A673 (cell line): ENCODE measurements around the gene CTU2.

Experiments used
- EZH2 ChIP-seq: fragments of 200-600 bp; sonication (generic); IDR thresholded peaks from 2 replicates; pipeline ENCODE4 v1.6.1; 2017; ENCODE audit warnings: borderline replicate concordance, low read depth, mild to moderate bottlenecking, mixed read lengths, antibody characterized with exemption, low read length; ENCODE audit not compliant: poor library complexity, severe bottlenecking
- TF ChIP-seq, protein P1 (sequence below): fragments of 300-800, 200-600 bp; sonication (generic); conservative IDR thresholded peaks from 2 replicates; pipeline ENCODE4 v1.5.1; 2017; ENCODE audit warnings: low read depth, mild to moderate bottlenecking, antibody characterized with exemption, low read length, moderate library complexity, mixed read lengths

DNA sequence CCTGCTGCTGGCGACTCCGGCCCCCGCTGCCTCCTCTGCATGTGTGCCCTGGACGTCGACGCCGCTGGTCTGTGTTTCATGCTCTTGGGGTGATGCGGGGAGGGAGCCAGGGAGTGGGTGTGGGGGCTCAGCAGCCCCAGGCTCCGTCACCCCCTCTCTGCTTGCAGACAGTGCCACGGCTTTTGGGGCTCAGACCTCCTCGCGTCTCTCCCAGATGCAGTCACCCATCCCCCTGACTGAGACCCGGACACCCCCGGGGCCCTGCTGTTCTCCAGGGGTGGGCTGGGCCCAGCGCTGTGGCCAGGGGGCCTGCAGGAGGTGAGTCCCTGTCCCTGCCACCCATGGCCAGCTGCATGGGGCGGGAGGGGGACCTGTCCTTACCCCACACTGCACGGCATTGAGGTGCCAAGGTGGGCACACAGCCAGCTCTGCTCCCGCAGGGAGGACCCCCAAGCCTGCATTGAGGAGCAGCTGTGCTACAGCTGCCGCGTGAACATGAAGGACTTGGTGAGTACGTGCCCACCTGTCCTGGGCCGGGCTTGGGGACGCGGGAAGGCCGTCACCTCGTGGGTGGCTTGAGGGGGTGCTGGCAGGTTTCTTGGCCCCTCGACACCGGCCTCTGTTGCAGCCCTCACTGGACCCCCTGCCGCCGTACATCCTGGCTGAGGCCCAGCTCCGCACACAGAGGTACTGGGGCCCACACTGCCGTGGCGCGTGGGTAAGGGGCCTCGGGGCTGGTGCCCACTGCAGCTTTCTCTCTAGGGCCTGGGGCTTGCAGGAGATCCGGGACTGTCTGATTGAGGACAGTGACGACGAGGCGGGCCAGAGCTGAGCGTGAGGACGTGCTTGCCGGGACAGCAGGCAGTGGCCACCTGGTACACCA is 8.4 kb downstream of the CTU2 start:
- TF ChIP-seq, protein P1, sequence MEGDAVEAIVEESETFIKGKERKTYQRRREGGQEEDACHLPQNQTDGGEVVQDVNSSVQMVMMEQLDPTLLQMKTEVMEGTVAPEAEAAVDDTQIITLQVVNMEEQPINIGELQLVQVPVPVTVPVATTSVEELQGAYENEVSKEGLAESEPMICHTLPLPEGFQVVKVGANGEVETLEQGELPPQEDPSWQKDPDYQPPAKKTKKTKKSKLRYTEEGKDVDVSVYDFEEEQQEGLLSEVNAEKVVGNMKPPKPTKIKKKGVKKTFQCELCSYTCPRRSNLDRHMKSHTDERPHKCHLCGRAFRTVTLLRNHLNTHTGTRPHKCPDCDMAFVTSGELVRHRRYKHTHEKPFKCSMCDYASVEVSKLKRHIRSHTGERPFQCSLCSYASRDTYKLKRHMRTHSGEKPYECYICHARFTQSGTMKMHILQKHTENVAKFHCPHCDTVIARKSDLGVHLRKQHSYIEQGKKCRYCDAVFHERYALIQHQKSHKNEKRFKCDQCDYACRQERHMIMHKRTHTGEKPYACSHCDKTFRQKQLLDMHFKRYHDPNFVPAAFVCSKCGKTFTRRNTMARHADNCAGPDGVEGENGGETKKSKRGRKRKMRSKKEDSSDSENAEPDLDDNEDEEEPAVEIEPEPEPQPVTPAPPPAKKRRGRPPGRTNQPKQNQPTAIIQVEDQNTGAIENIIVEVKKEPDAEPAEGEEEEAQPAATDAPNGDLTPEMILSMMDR: no peak
- TF ChIP-seq EZH2: no peak
